GM12891 (cell line): ENCODE data around the gene DAZAP2.

Experiments used
- POLR2A ChIP-seq: IDR thresholded peaks from 2 replicates; pipeline ENCODE4 v1.6.1; 2011; ENCODE audit warnings: low read depth, low read length, control low read depth
- POLR2AphosphoS5 ChIP-seq: IDR thresholded peaks from 2 replicates; pipeline ENCODE4 v1.6.1; 2011; ENCODE audit warnings: low read depth, low read length, control low read depth
- TAF1 ChIP-seq: IDR thresholded peaks from 2 replicates; pipeline ENCODE4 v1.6.1; 2011; ENCODE audit warnings: low read depth, low read length, control low read depth

DNA sequence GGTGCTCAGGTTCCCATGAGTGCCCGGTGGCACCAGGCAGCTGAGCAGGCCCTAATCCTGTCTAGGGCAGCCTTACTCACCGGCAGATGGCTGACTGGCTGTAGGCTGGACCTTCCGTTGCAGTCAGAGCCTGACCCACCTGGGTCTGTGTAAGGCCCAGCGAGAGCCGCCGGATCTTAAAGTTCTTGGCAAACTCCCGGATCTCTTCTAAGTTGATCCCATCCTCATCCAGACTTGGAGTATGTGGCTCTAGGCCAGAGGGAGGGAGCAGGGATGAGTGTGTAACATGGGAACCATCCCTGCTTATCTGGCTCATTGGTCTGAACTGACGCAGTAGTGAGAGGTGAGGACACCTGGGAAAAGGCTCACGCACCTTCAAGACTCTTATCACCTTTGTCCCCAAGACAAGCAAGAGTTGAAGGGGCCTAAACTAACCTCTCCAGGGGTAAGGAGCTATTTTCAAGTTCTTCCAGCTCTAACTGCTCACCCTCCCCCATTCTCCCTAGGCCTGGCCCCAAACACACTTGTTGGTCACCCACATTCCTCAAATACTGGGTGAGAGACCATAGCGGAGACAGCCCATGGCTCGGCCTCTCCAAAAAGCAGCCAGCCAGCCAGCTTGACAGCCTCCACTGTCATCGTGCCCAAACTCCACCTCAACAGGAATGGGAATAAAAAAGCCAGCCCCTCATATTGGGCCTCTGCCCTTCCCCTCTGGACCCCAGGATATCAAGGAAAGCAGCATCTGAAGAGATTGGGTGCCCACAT, 46.9 kb upstream of the DAZAP2 start:
- TF ChIP-seq POLR2AphosphoS5, result no peak
- TF ChIP-seq POLR2A, result no peak
- TF ChIP-seq TAF1, result no peak
